H1 (cell line): Measurements from ENCODE around the gene TMEM9B. TPM values are rescaled to one million over a fixed set of nuclear protein-coding genes. Genes with fewer than 3 reads are reported as not detected.

Experiments used
- CTCF ChIA-PET: fragments of 300-600 bp; sonication (Branson Sonifier 250); formaldehyde crosslinking; loops from one replicate; lab custom pipeline; 2021; ENCODE audit not compliant: partially characterized antibody; lab: Charles Lee
- POLR2A ChIA-PET: fragments of 300-600 bp; sonication (Branson Sonifier 250); formaldehyde crosslinking; loops from one replicate; lab custom pipeline; 2021; ENCODE audit warnings: inconsistent platforms; ENCODE audit not compliant: partially characterized antibody; lab: Charles Lee
- DNase-seq, 2 experiments: peaks; one replicate each; pipeline versions ENCODE4 v3.0.0 to v3.0.0-alpha.2; 2010 to 2022; ENCODE audit warnings: low spot score in 2 of 2, low read depth in 1 of 2, mixed read lengths in 1 of 2
- FAIRE-seq: peaks from 2 replicates; lab custom pipeline; 2011; peaks lifted over from hg19 to GRCh38; lab: Jason Lieb, UNC
- H2AFZ ChIP-seq: 2 replicates; pipeline ENCODE4 v1.8.1; 2012; ENCODE audit warnings: low read length, inconsistent platforms
- H2AK5ac ChIP-seq: 2 replicates; pipeline ENCODE4 v1.6.1; 2013; ENCODE audit warnings: low read depth, low read length
- H2BK120ac ChIP-seq: replicated peaks from 2 replicates; pipeline ENCODE3; 2013; ENCODE audit warnings: low read depth, low read length, inconsistent platforms
- H2BK12ac ChIP-seq: 2 replicates; pipeline ENCODE4 v1.6.1; 2013; ENCODE audit warnings: low read depth, low read length
- H2BK15ac ChIP-seq: 2 replicates; pipeline ENCODE4 v1.6.1; 2013; ENCODE audit warnings: low read length
- H2BK20ac ChIP-seq: 2 replicates; pipeline ENCODE4 v1.6.1; 2013; ENCODE audit warnings: low read length
- H2BK5ac ChIP-seq: 2 replicates; pipeline ENCODE4 v1.6.1; 2013; ENCODE audit warnings: low read depth, low read length
- H3K14ac ChIP-seq: 2 replicates; pipeline ENCODE4 v1.6.1; 2013; ENCODE audit warnings: inconsistent platforms; ENCODE audit not compliant: insufficient read length
- H3K18ac ChIP-seq: 2 replicates; pipeline ENCODE4 v1.6.1; 2013; ENCODE audit warnings: low read length; ENCODE audit errors: extremely low read depth
- H3K23ac ChIP-seq: 2 replicates; pipeline ENCODE4 v1.6.1; 2013; ENCODE audit warnings: inconsistent platforms; ENCODE audit not compliant: insufficient read length
- H3K23me2 ChIP-seq: 2 replicates; pipeline ENCODE4 v1.6.1; 2013; ENCODE audit warnings: low read depth, low read length
- H3K27ac ChIP-seq: 2 replicates; pipeline ENCODE4 v1.6.1; 2011; ENCODE audit warnings: low read depth, low read length, inconsistent platforms
- H3K27me3 ChIP-seq, 4 experiments: replicated peaks in 1 of 4; 1 replicate in 1 of 4; 2 replicates in 3 of 4; pipeline versions ENCODE4 v1.6.1 to v1.8.1; 2011 to 2013; ENCODE audit warnings: low read length in 3 of 4, mild to moderate bottlenecking in 3 of 4, inconsistent platforms in 2 of 4, mixed read lengths in 2 of 4, moderate library complexity in 1 of 4; ENCODE audit not compliant: control insufficient read depth in 3 of 4, insufficient read depth in 3 of 4; ENCODE audit errors: extremely low read depth in 1 of 4
- H3K36me3 ChIP-seq, 4 experiments: 2 replicates each; pipeline versions ENCODE4 v1.6.1 to v1.8.1; 2011 to 2013; ENCODE audit warnings: mild to moderate bottlenecking in 4 of 4, low read length in 3 of 4, moderate library complexity in 2 of 4, control low read depth in 1 of 4, inconsistent platforms in 1 of 4; ENCODE audit not compliant: insufficient read depth in 4 of 4, control insufficient read depth in 2 of 4
- H3K4ac ChIP-seq: replicated peaks from 2 replicates; pipeline ENCODE3; 2013; ENCODE audit warnings: low read length, low read depth, mixed read lengths, inconsistent platforms; ENCODE audit not compliant: insufficient read length
- H3K4me1 ChIP-seq, 4 experiments: replicated peaks in 1 of 4; 1 replicate in 1 of 4; 2 replicates in 3 of 4; pipeline versions ENCODE4 v1.6.1 to v1.8.1; 2011 to 2013; ENCODE audit warnings: low read length in 3 of 4, inconsistent platforms in 2 of 4, mixed read lengths in 1 of 4; ENCODE audit not compliant: insufficient read depth in 4 of 4, control insufficient read depth in 3 of 4
- H3K4me2 ChIP-seq, 2 experiments: 2 replicates each; pipeline versions ENCODE4 v1.6.1 to v1.8.1; 2011 to 2013; ENCODE audit warnings: low read depth in 2 of 2, low read length in 2 of 2, control low read depth in 1 of 2, inconsistent platforms in 1 of 2, mild to moderate bottlenecking in 1 of 2; ENCODE audit not compliant: insufficient read depth in 1 of 2
- H3K4me3 ChIP-seq, 4 experiments: fragments of 200-600, 300-600 bp in 1 of 4; sonication (generic), shearing (Covaris generic), sonication (Bioruptor Twin) in 1 of 4; 2 replicates each; pipeline versions ENCODE4 v1.5.1 to v1.8.1; 2011 to 2016; ENCODE audit warnings: low read length in 4 of 4, low read depth in 3 of 4, control low read depth in 2 of 4, inconsistent platforms in 2 of 4, mild to moderate bottlenecking in 2 of 4, mixed read lengths in 1 of 4, moderate library complexity in 1 of 4; ENCODE audit not compliant: insufficient read depth in 2 of 4; ENCODE audit errors: extremely low read depth in 1 of 4
- H3K56ac ChIP-seq: replicated peaks from 2 replicates; pipeline ENCODE3; 2013; ENCODE audit warnings: low read depth, mild to moderate bottlenecking, mixed read lengths, low read length, inconsistent platforms; ENCODE audit not compliant: insufficient read length
- H3K79me1 ChIP-seq: 2 replicates; pipeline ENCODE4 v1.6.1; 2013; ENCODE audit warnings: low read depth, low read length, control low read depth
- H3K79me2 ChIP-seq, 2 experiments: 2 replicates each; pipeline versions ENCODE4 v1.6.1 to v1.8.1; 2012 to 2013; ENCODE audit warnings: low read length in 2 of 2, mild to moderate bottlenecking in 2 of 2, inconsistent platforms in 1 of 2; ENCODE audit not compliant: insufficient read depth in 2 of 2, control insufficient read depth in 1 of 2
- H3K9ac ChIP-seq, 4 experiments: replicated peaks in 1 of 4; 1 replicate in 1 of 4; 2 replicates in 3 of 4; pipeline versions ENCODE4 v1.6.1 to v1.8.1; 2011 to 2013; ENCODE audit warnings: low read depth in 3 of 4, low read length in 3 of 4, control low read depth in 2 of 4, mild to moderate bottlenecking in 2 of 4, moderate library complexity in 2 of 4, inconsistent platforms in 1 of 4; ENCODE audit errors: extremely low read depth in 1 of 4
- H3K9me3 ChIP-seq, 2 experiments: 2 replicates each; pipeline versions ENCODE4 v1.6.1 to v1.8.1; 2012 to 2013; ENCODE audit warnings: mild to moderate bottlenecking in 2 of 2, moderate library complexity in 2 of 2, control low read depth in 1 of 2, inconsistent platforms in 1 of 2, low read depth in 1 of 2, low read length in 1 of 2, mixed read lengths in 1 of 2; ENCODE audit not compliant: insufficient read depth in 2 of 2
- H4K20me1 ChIP-seq, 2 experiments: replicated peaks in 1 of 2; 2 replicates each; pipeline versions ENCODE3 to v1.8.1; 2011 to 2013; ENCODE audit warnings: inconsistent platforms in 2 of 2, low read length in 2 of 2, mild to moderate bottlenecking in 1 of 2; ENCODE audit not compliant: insufficient read depth in 2 of 2, control insufficient read depth in 1 of 2
- H4K5ac ChIP-seq: 2 replicates; pipeline ENCODE4 v1.6.1; 2013; ENCODE audit warnings: low read length, low read depth, mixed read lengths, inconsistent platforms; ENCODE audit not compliant: insufficient read length
- H4K8ac ChIP-seq: 2 replicates; pipeline ENCODE4 v1.8.0; 2013; ENCODE audit warnings: mild to moderate bottlenecking, moderate library complexity, low read length, inconsistent platforms; ENCODE audit not compliant: insufficient read depth; ENCODE audit errors: extremely low read depth
- H4K91ac ChIP-seq: replicated peaks from 2 replicates; pipeline ENCODE3; 2013; ENCODE audit warnings: low read length, mixed read lengths, inconsistent platforms; ENCODE audit not compliant: insufficient read length
- BCL11A ChIP-seq, 2 experiments: IDR thresholded peaks; one replicate each; pipeline ENCODE4 v1.6.1; 2011; ENCODE audit warnings: low read depth in 2 of 2, low read length in 2 of 2, mild to moderate bottlenecking in 2 of 2
- CEBPB ChIP-seq: IDR thresholded peaks from 2 replicates; pipeline ENCODE4 v1.6.1; 2012; ENCODE audit warnings: low read depth, low read length
- EZH2 ChIP-seq: fragments of 200-600 bp; sonication (generic); IDR thresholded peaks from 2 replicates; pipeline ENCODE4 v1.7.1; 2012; ENCODE audit warnings: low read depth, mild to moderate bottlenecking, moderate library complexity, low read length, inconsistent platforms; ENCODE audit not compliant: severe bottlenecking
- FOSL1 ChIP-seq: IDR thresholded peaks from 2 replicates; pipeline ENCODE4 v1.6.1; 2011; ENCODE audit warnings: mild to moderate bottlenecking, low read depth, low read length, moderate library complexity; ENCODE audit not compliant: insufficient read depth
- KDM5A ChIP-seq: fragments of 200-600 bp; IDR thresholded peaks from 2 replicates; pipeline ENCODE4 v1.7.1; 2012; ENCODE audit warnings: mild to moderate bottlenecking, low read length, inconsistent platforms, mixed read lengths
- PHF8 ChIP-seq: fragments of 200-600 bp; sonication (generic); conservative IDR thresholded peaks from 2 replicates; pipeline ENCODE4 v1.7.1; 2012; ENCODE audit warnings: low read depth, mild to moderate bottlenecking, inconsistent platforms, low read length, moderate library complexity
- POU5F1 ChIP-seq: IDR thresholded peaks from 2 replicates; pipeline ENCODE4 v1.6.1; 2011; ENCODE audit warnings: low read depth, mild to moderate bottlenecking, low read length, moderate library complexity
- RBBP5 ChIP-seq: IDR thresholded peaks from 2 replicates; pipeline ENCODE4 v1.7.1; 2012; ENCODE audit warnings: low read depth, mild to moderate bottlenecking, inconsistent platforms, low read length, moderate library complexity, borderline replicate concordance
- SAP30 ChIP-seq: fragments of 300-600 bp; sonication (generic); IDR thresholded peaks from 2 replicates; pipeline ENCODE4 v1.7.1; 2012; ENCODE audit warnings: low read length, moderate library complexity, mild to moderate bottlenecking, inconsistent platforms; ENCODE audit not compliant: insufficient read depth, insufficient replicate concordance
- SP1 ChIP-seq: IDR thresholded peaks from 2 replicates; pipeline ENCODE4 v1.6.1; 2011; ENCODE audit warnings: low read depth, low read length
- SUZ12 ChIP-seq: fragments of 200-600 bp; sonication (generic); IDR thresholded peaks from 2 replicates; pipeline ENCODE4 v1.6.1; 2012; ENCODE audit warnings: mild to moderate bottlenecking, inconsistent platforms, low read length, moderate library complexity, mixed read lengths
- polyA plus RNA-seq, 7 experiments: library from polyadenylated mRNA; depleted of rRNA in 3 of 7; stranded (reverse) in 5 of 7; unstranded in 2 of 7; fragments of >200 nt in 5 of 7; fragments of 200-250 nt in 2 of 7; gene quantifications; 1 replicate in 5 of 7; 2 replicates in 1 of 7; 4 replicates in 1 of 7; pipeline versions ENCODE4 v1.2.1 to v1.2.3, GENCODE V29; 2011 to 2013; ENCODE audit warnings: missing spikeins in 2 of 7, mixed read lengths in 2 of 7
- total RNA-seq: library from RNA; stranded (reverse); fragmentation: NEBNext Ultra II Directional; extraction: Animal tissue kit (Norgen Biotek cat#: 25700); gene quantifications from 2 replicates; pipeline ENCODE4 v1.2.1, GENCODE V29; 2021
- TF ChIP-seq, protein P1 (sequence below): IDR thresholded peaks from 2 replicates; pipeline ENCODE4 v1.6.1; 2012; ENCODE audit warnings: inconsistent platforms
- TF ChIP-seq, protein P2 (sequence below): IDR thresholded peaks from 2 replicates; pipeline ENCODE4 v1.6.1; 2011; ENCODE audit warnings: low read depth, mild to moderate bottlenecking, low read length; ENCODE audit not compliant: insufficient read depth

The TMEM9B gene
- total and polyA plus RNA-seq, 2 of the 8 experiments (the other 6 are each of a cell fraction or from before 2014, with no cell fraction given), result 8.3 to 9.4 TPM

DNA sequence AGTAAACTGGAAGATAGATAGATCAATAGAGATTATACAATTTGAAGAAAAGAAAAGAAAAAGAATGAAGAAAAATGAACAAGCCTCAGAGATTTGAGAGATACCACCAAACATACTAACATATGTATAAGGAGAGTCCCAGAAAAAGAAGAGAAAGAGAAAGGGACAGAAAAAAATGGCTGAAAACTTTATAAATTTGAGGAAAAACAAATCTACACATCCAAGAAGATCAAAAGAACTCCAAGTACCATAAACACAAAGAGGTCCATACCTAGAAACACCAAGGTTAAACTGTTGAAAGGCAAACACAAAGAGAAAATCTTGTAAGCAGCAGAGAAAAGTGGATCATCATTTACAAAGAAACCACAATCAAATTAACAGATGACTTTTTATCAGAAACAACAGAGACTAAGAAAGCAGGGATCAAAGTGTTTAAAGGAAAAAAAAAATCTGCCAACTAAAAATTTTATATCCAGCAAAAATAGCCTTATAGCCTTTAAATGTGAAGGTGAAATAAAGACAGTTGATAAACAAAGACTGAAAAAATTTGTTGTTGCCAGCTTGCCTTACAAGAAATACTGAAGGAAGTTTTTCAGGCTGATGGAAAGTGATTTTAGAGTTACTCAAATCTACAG is 65.0 kb downstream of the TMEM9B start:
- H4K91ac ChIP-seq, result no peak overlapping the region
- H3K9me3 ChIP-seq, result peaks cover 0 to 3% of the 10 kb centered on the region in 2 experiments; a peak in 1 of 4 replicates
- ChIA-PET POLR2A (no interaction called here), CTCF (no interaction called here)
- no peaks in the 10 kb centered on the region for H3K79me1 ChIP-seq
- H3K23ac ChIP-seq, result no peak overlapping the region
- no peak overlapping the region for H3K4ac ChIP-seq
- H2AK5ac ChIP-seq, result no peak overlapping the region
- FAIRE-seq (no peak), DNase-seq (no peak)
- no peak overlapping the region for H2BK12ac ChIP-seq
- H4K5ac ChIP-seq, result no peak overlapping the region
- H4K8ac ChIP-seq, result no peak overlapping the region
- H3K23me2 ChIP-seq, result no peaks in the 10 kb centered on the region
- H3K14ac ChIP-seq, result no peak overlapping the region
- H3K9ac ChIP-seq, result no peak overlapping the region
- no peak overlapping the region for H2BK15ac ChIP-seq
- no peak overlapping the region for H3K18ac ChIP-seq
- no peaks in the 10 kb centered on the region for H3K36me3 ChIP-seq
- no peak overlapping the region for H3K56ac ChIP-seq
- H3K27ac ChIP-seq, result no peak overlapping the region
- no peaks in the 10 kb centered on the region for H4K20me1 ChIP-seq
- H2BK5ac ChIP-seq, result no peak overlapping the region
- H2BK120ac ChIP-seq, result no peak overlapping the region
- H3K4me3 ChIP-seq, result no peak overlapping the region
- no peak overlapping the region for H2BK20ac ChIP-seq
- no peak overlapping the region for H3K4me2 ChIP-seq
- H2AFZ ChIP-seq, result no peak overlapping the region
- H3K79me2 ChIP-seq, result no peaks in the 10 kb centered on the region
- no peaks in the 10 kb centered on the region for H3K27me3 ChIP-seq
- H3K4me1 ChIP-seq, result no peaks in the 10 kb centered on the region
- no peak for TF ChIP-seq RBBP5
- TF ChIP-seq EZH2, result no peak
- TF ChIP-seq SAP30, result no peak
- no peak for TF ChIP-seq SP1
- TF ChIP-seq POU5F1, result no peak
- TF ChIP-seq KDM5A, result no peak
- no peak for TF ChIP-seq BCL11A (IDR thresholded peaks at IDR 0.05; ENCODE audit: low read depth in 2 of 2, low read length in 2 of 2)
- TF ChIP-seq, protein P1, sequence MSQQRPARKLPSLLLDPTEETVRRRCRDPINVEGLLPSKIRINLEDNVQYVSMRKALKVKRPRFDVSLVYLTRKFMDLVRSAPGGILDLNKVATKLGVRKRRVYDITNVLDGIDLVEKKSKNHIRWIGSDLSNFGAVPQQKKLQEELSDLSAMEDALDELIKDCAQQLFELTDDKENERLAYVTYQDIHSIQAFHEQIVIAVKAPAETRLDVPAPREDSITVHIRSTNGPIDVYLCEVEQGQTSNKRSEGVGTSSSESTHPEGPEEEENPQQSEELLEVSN, result no peak
- TF ChIP-seq FOSL1, result no peak
- TF ChIP-seq PHF8, result no peak
- TF ChIP-seq SUZ12, result no peak
- TF ChIP-seq, protein P2, sequence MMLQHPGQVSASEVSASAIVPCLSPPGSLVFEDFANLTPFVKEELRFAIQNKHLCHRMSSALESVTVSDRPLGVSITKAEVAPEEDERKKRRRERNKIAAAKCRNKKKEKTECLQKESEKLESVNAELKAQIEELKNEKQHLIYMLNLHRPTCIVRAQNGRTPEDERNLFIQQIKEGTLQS, result no peak
- TF ChIP-seq CEBPB, result no peak
